Measurements from ENCODE around the gene ZBTB42. TPM values are rescaled to one million over a fixed set of nuclear protein-coding genes. Genes with fewer than 3 reads are reported as not detected.

The ZBTB42 gene
- total and polyA plus RNA-seq, 2 of the 13 experiments (the other 11 are each of a cell fraction or from before 2014, with no cell fraction given), result 2.8 to 4.2 TPM

- TF ChIP-seq GFI1 (CRISPR knock-in tag; IDR thresholded peaks at IDR 0.05; ENCODE audit: borderline replicate concordance) (no peak), ZNF280B (CRISPR knock-in tag; IDR thresholded peaks at IDR 0.05; ENCODE audit: borderline replicate concordance) (no peak), CENPBD1 (CRISPR knock-in tag; IDR thresholded peaks at IDR 0.05; ENCODE audit: borderline replicate concordance, low read depth) (no peak), ZNF784 (CRISPR knock-in tag; IDR thresholded peaks at IDR 0.05; ENCODE audit: borderline replicate concordance) (peak; percentile 62; the same call in 1 of the 2 replicates), ZNF274 (CRISPR knock-in tag; IDR thresholded peaks at IDR 0.05) (0 out of 2 replicates have a peak, but pooled peaks have one; percentile 40), ZNF782 (CRISPR knock-in tag; IDR thresholded peaks at IDR 0.05; ENCODE audit: borderline replicate concordance) (peak; percentile 72; the same call in 1 of the 2 replicates), ZNF674 (CRISPR knock-in tag; IDR thresholded peaks at IDR 0.05; ENCODE audit: low read depth) (no peak), ZSCAN30 (CRISPR knock-in tag; IDR thresholded peaks at IDR 0.05) (no peak), TBL1XR1 (IDR thresholded peaks at IDR 0.05; ENCODE audit: borderline replicate concordance, low read length, partially characterized antibody) (no peak), FOXA1 (IDR thresholded peaks at IDR 0.05) (no peak), FOXA1 (CRISPR knock-in tag; IDR thresholded peaks at IDR 0.05) (no peak), MEIS2 (CRISPR knock-in tag; IDR thresholded peaks at IDR 0.05) (no peak; the same call in 1 of the 2 replicates), MYPOP (CRISPR knock-in tag; IDR thresholded peaks at IDR 0.05) (no peak; the same call in 1 of the 2 replicates), ATF1 (CRISPR knock-in tag; IDR thresholded peaks at IDR 0.05) (no peak), ZNF550 (CRISPR knock-in tag; IDR thresholded peaks at IDR 0.05; ENCODE audit: borderline replicate concordance) (no peak), PRMT3 (CRISPR knock-in tag; IDR thresholded peaks at IDR 0.05; ENCODE audit: borderline replicate concordance, low read depth) (no peak), ZNF530 (CRISPR knock-in tag; IDR thresholded peaks at IDR 0.05; ENCODE audit: low read depth) (no peak), ZNF503 (CRISPR knock-in tag; IDR thresholded peaks at IDR 0.05) (peak; percentile 14; the same call in 1 of the 2 replicates), BCL6 (CRISPR knock-in tag; IDR thresholded peaks at IDR 0.05) (peak; percentile 51; the same call in 1 of the 2 replicates), ZBTB43 (CRISPR knock-in tag; conservative IDR thresholded peaks at IDR 0.05) (no peak)
Measured at GRCh38 chr14:104768437-104769323, 32.2 kb upstream of the ZBTB42 start (continued).

Data from HepG2 (cell line).